Activated CD8-positive, alpha-beta memory T cell treated with anti-CD3 and anti-CD28 coated beads, Interleukin-2, amount 10 ng/mL, durations not matched to agents 7 days and 5 days (primary cell): ENCODE results near the gene CERS3. TPM values are rescaled to one million over a fixed set of nuclear protein-coding genes. Genes with fewer than 3 reads are reported as not detected.

Source experiments
- ATAC-seq: fragments of 150-1000 bp; cut with Tn5 transposase; one replicate; pipeline ENCODE4 v1.10.0; 2021; ENCODE audit warnings: moderate library complexity
- CTCF ChIA-PET: fragments of 350-600 bp; sonication (Branson Sonifier 250); formaldehyde crosslinking; loops from one replicate; lab custom pipeline; 2021; ENCODE audit warnings: antibody characterized with exemption; lab: Charles Lee
- DNase-seq: peaks from one replicate; pipeline ENCODE4 v3.0.0-alpha.2; 2020
- H3K27ac Mint-ChIP-seq: one replicate; pipeline ENCODE4 v1.8.0; 2021; ENCODE audit warnings: mild to moderate bottlenecking, mixed read lengths
- H3K27me3 Mint-ChIP-seq: one replicate; pipeline ENCODE4 v1.8.0; 2021; ENCODE audit warnings: mixed read lengths
- H3K36me3 Mint-ChIP-seq: one replicate; pipeline ENCODE4 v1.8.0; 2021; ENCODE audit warnings: mild to moderate bottlenecking, mixed read lengths
- H3K4me1 Mint-ChIP-seq: one replicate; pipeline ENCODE4 v1.8.0; 2021; ENCODE audit warnings: mixed read lengths
- H3K4me3 Mint-ChIP-seq: one replicate; pipeline ENCODE4 v1.8.0; 2021; ENCODE audit warnings: mild to moderate bottlenecking, moderate library complexity, mixed read lengths
- H3K9me3 Mint-ChIP-seq: one replicate; pipeline ENCODE4 v1.8.0; 2022; ENCODE audit warnings: low read depth, mixed read lengths
- total RNA-seq, 2 experiments: library from RNA; stranded (reverse); gene quantifications; one replicate each; pipeline ENCODE4 v1.2.3, GENCODE V29; 2021

Gene CERS3
- total RNA-seq, 2 experiments from 2014 or later = not detected

DNA sequence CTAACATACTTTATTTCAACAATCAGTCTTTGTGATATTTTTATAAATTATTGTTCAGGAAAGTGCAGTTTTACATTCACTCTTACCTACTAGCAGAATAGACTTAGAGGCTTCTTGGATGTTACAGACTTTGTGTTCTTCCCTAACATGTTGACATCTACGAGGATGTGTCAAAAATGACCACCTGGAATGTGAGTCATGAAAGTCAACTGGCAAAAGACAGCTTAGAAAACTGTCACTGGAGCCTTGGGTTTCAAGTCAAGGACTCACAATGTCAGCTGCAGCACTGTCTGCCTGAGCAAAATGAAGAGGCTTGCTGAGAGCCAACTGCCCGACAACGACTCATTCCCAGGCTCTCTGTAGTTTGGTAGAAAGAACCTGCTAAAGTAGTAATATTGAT, 91.5 kb downstream of the CERS3 start:
- no peak for ATAC-seq
- Mint-ChIP-seq H3K4me1 (no peaks in the 10 kb centered on the region), H3K27me3 (no peaks in the 10 kb centered on the region), H3K27ac (no peak overlapping the region), H3K36me3 (no peaks in the 10 kb centered on the region), H3K9me3 (no peaks in the 10 kb centered on the region), H3K4me3 (no peak overlapping the region)
- no peak for DNase-seq
- CTCF ChIA-PET = no interaction called here

DNA sequence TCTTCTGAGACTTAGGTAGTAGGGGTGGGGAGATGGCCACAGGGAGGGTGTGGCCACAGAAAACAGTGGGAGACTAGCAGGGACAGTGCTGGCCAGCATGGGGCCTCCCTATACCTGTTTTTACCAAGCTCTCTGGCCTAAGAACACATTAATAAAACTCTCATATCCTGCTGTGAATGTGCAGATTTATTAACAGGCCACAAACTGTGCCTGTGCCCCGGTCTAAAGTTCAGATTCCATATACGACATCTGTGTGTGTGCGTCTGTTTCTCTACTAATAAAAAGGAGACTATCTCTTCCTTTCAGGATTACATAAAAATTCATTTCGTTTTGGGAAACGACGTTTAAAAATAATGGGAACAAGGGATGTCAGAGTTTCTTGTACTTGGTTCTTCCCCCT, 94.2 kb downstream of the CERS3 start:
- DNase-seq (no peak), ATAC-seq (no peak)
- Mint-ChIP-seq H3K27me3 (no peaks in the 10 kb centered on the region), H3K4me3 (no peak overlapping the region), H3K9me3 (no peaks in the 10 kb centered on the region), H3K36me3 (no peaks in the 10 kb centered on the region), H3K27ac (no peak overlapping the region), H3K4me1 (no peaks in the 10 kb centered on the region)
- CTCF ChIA-PET = interaction anchor here (1.2 kb wide), 1 partner anchor 85 kb away, joined by 3 read pairs; no protein-coding TSS in a partner anchor

DNA sequence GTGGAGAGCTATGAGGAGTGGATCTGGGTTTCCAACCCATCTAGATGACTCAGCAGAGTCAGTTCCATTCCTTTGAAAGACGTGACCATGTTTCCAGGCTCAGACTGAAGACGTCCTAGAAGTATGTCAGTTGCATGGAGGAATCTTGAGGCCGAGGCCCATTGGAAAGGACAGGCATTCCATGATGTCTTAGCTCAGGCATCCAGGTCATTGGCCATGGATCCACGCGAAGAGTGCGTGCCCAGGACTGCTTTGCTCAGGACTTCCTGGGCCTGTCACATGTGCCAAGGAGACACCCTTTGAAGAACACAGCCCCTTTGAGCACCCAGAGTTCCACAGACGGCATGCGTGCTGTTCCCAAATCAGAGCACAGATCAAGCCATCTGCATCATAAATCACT, 94.7 kb downstream of the CERS3 start:
- Mint-ChIP-seq H3K4me3 (no peak overlapping the region), H3K36me3 (no peaks in the 10 kb centered on the region), H3K27me3 (no peaks in the 10 kb centered on the region), H3K27ac (no peak overlapping the region), H3K4me1 (no peaks in the 10 kb centered on the region), H3K9me3 (no peaks in the 10 kb centered on the region)
- CTCF ChIA-PET = interaction anchor here (1.1 kb wide), 1 partner anchor 84 kb away, joined by 5 read pairs; no protein-coding TSS in a partner anchor
- no peak for ATAC-seq
- no peak for DNase-seq

DNA sequence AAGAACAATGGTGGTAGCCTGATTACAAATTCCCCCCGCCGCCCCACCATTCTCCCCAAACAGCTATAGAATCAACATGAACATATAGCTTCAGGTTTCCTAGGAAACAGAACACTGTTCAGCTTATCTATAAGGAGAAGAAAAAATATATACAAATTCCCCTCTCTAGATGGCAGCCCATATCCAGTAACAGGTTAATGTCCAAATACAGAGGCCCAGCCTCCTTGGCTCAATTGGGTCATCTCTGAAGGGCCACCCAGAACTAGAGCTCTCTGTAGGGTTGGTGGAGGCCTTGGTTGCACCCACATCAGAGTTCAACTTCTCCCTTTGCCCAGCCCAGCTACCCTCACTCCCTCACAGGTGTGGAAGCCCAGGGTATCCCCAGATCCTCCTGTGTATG, 95.4 kb downstream of the CERS3 start:
- CTCF ChIA-PET = interaction anchor here (0.9 to 1.2 kb wide), 3 partner anchors 76 to 438 kb away, joined by 3 to 5 read pairs (median 3); no protein-coding TSS in a partner anchor
- H3K4me1 Mint-ChIP-seq = no peaks in the 10 kb centered on the region
- ATAC-seq (no peak), DNase-seq (no peak)
- H3K27ac Mint-ChIP-seq = no peak overlapping the region
- H3K4me3 Mint-ChIP-seq = no peak overlapping the region
- H3K36me3 Mint-ChIP-seq = no peaks in the 10 kb centered on the region
- H3K27me3 Mint-ChIP-seq = no peaks in the 10 kb centered on the region
- no peaks in the 10 kb centered on the region for H3K9me3 Mint-ChIP-seq

DNA sequence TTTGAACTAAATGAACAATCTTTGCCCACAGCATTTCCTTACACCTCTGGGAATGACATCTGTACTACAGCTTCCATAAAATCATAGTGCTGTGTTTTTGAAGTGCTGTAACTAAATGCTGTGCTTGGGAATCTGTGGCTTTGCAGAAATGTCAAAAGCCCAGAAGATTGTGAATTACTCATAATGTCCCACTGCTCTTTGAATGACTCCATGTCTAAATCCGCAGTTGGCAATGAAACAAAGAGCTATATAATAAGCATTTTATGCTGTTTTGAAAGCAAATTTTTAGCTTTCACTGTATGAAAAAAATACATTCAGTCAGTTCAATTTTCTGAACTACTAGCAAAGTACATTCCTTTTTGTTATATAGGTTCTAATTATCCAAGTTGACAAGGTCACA, 98.3 kb downstream of the CERS3 start:
- Mint-ChIP-seq H3K4me3 (no peak overlapping the region), H3K27ac (no peak overlapping the region), H3K27me3 (no peaks in the 10 kb centered on the region), H3K4me1 (no peaks in the 10 kb centered on the region), H3K36me3 (no peaks in the 10 kb centered on the region), H3K9me3 (peaks cover 4% of the 10 kb centered on the region)
- DNase-seq = no peak
- CTCF ChIA-PET = no interaction called here
- no peak for ATAC-seq

DNA sequence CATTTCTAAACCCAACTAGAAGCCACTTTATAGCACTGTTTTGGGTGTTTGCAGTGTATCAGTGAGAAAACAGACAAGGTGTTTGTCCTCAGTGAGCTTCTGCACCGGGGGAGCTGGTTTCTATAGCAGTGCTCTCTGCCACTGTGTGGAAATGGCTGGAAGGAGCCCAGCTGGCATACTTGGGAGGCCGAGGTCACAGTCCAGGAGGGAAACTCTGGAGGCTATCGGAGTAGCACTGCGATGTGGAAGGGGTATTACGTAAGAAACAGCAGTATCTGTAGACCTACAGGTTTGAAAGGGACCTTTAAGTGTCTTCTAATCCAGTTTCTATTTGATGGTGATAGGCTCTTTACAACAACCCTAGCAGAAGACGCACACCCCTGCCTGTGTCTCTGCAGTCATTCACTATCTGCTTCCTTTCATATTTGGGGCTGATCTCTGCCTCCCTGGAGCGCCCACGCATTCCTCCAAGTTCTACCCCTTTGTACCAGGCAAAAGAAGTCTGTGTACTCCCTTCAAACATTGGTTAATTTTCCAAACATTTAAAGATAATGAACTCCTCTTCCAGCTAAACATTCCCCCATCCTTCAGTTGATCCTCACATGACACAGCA, 99.5 kb downstream of the CERS3 start:
- Mint-ChIP-seq H3K27ac (no peak overlapping the region), H3K9me3 (peaks cover 8% of the 10 kb centered on the region), H3K4me3 (no peak overlapping the region)

DNA sequence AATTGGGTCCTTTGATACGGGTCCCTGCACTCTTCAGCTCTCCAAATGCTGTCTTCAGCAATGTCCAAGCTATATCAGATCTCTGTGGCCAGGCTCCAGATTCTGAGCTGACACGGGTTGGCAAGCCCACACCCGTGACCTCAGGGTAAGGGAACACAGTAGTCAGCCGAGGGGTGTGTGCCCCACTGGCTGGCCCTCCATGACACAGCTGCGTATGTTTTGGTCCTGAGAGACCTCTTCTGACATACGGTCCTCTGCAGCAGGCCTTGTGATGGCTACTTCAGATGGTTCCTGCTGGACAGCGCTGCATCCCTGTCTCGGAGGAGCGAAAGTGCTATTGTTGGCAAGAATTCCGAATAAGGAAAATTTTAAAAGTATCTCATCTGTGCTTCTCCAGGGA, 101.8 kb downstream of the CERS3 start:
- Mint-ChIP-seq H3K9me3 (peaks cover 12% of the 10 kb centered on the region), H3K4me3 (no peak overlapping the region), H3K27ac (no peak overlapping the region), H3K4me1 (no peaks in the 10 kb centered on the region), H3K36me3 (no peaks in the 10 kb centered on the region), H3K27me3 (no peaks in the 10 kb centered on the region)
- DNase-seq (no peak), ATAC-seq (no peak)
- CTCF ChIA-PET = no interaction called here

More for the DNA sequence above, 99.5 kb downstream of the CERS3 start:
- no peaks in the 10 kb centered on the region for H3K36me3 Mint-ChIP-seq
- CTCF ChIA-PET = no interaction called here
- ATAC-seq (no peak), DNase-seq (no peak)
- no peaks in the 10 kb centered on the region for H3K27me3 Mint-ChIP-seq
- no peaks in the 10 kb centered on the region for H3K4me1 Mint-ChIP-seq

DNA sequence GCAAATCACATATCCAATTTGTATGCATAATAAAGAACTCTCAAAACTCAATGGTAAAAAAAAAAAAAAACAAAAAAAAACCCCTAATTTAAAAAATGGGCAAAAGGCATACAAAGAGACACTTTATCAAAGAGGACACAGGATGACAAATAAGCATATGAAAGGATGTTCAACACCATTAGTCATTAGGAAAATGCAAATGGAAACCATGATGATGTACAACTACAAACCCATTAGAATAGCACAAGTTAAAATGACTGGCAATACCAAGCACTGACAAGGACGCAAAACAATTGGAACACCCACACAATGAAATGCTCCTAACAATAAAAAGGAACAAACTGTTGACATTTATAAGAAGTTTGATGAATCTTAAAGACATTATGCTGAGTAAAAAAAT, 123.6 kb downstream of the CERS3 start:
- CTCF ChIA-PET = no interaction called here

DNA sequence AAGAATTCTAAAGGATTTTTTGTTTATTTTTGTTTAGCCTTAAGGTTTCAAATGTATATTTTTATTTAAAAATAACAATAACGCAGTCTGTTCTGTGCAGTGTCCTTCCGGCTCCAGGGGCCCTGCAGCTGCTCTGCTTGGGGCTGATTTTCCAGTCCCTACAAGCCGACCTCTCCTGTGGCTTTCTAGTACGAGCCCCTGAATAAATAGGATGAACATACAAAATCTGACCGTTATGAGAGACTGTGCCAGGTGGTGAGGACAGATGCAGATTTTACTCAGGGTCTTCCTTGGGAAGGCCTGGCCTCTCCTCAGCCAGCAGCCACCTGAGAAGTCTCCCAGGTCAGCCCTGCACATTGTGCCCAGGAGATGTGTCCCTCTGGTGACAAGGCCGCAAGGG, 127.8 kb downstream of the CERS3 start:
- Mint-ChIP-seq H3K4me3 (no peak overlapping the region), H3K27me3 (peaks cover 4% of the 10 kb centered on the region), H3K4me1 (peaks cover 4% of the 10 kb centered on the region), H3K9me3 (peaks cover 1% of the 10 kb centered on the region), H3K27ac (no peak overlapping the region), H3K36me3 (no peaks in the 10 kb centered on the region)
- no peak for ATAC-seq
- DNase-seq = no peak
- CTCF ChIA-PET = no interaction called here

More for the DNA sequence above, 123.6 kb downstream of the CERS3 start:
- no peak for ATAC-seq
- peaks cover 4% of the 10 kb centered on the region for H3K27me3 Mint-ChIP-seq
- H3K4me1 Mint-ChIP-seq = peaks cover 3% of the 10 kb centered on the region
- peaks cover 5% of the 10 kb centered on the region for H3K9me3 Mint-ChIP-seq
- no peaks in the 10 kb centered on the region for H3K36me3 Mint-ChIP-seq
- H3K4me3 Mint-ChIP-seq = no peak overlapping the region
- DNase-seq = no peak
- H3K27ac Mint-ChIP-seq = no peak overlapping the region

DNA sequence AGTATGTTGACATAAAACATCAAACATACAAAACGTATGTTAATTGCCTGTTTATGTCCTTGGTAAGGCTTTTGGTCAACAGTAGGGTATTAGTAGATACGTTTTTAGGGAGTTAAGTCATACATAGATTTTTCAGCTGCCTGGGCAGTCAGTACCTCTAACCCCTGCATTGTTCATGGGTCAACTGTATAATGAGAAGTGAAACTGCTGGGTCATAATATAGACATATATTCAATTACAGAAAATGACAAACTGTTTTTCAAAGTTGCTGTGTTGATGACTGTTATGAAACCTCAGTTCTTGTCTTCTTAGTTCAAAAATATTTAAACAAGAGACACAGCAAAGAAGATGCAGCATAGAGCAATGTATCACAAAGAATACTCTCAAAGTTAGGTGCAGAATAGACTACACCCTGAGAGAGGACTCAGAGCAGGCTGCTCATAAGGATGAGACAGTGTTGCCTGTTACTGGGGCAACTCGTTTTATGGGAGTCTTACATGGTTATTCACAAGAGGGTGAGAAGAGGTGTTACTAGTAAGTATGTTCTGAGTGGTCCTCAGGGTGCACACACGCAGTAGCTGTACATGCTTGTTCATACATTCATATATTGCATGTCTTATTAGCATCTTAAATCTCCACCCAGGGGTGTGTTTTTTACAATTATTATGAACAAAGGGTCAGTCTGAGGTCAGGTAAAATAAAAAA, 133.9 kb downstream of the CERS3 start:
- Mint-ChIP-seq H3K27ac (no peak overlapping the region), H3K36me3 (no peaks in the 10 kb centered on the region), H3K4me3 (no peak overlapping the region), H3K9me3 (no peaks in the 10 kb centered on the region), H3K27me3 (no peaks in the 10 kb centered on the region), H3K4me1 (no peaks in the 10 kb centered on the region)
- DNase-seq = no peak
- no peak for ATAC-seq
- CTCF ChIA-PET = no interaction called here

DNA sequence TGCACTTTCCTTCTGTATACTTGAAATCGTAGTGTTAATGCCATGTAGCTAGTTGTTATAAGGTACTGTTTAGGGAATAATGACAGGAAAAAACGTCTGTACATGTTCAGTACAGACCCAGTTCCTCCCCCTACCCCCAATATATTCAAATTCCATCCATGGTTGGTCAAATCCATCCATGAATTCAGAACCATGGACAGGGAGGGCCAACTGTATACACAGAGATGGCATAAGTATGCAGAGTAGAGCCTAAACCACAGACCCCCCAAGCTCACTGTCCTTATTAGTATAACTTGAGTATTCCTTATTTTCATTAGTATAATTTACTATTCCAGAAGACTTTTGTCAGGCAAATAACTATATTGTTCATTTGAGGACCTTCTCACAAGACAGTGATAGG, 135.7 kb downstream of the CERS3 start:
- peaks cover 3% of the 10 kb centered on the region for H3K27me3 Mint-ChIP-seq
- H3K27ac Mint-ChIP-seq = no peak overlapping the region
- ATAC-seq (no peak), DNase-seq (no peak)
- no peaks in the 10 kb centered on the region for H3K9me3 Mint-ChIP-seq
- H3K4me3 Mint-ChIP-seq = no peak overlapping the region
- CTCF ChIA-PET = no interaction called here
- no peaks in the 10 kb centered on the region for H3K4me1 Mint-ChIP-seq
- H3K36me3 Mint-ChIP-seq = no peaks in the 10 kb centered on the region

DNA sequence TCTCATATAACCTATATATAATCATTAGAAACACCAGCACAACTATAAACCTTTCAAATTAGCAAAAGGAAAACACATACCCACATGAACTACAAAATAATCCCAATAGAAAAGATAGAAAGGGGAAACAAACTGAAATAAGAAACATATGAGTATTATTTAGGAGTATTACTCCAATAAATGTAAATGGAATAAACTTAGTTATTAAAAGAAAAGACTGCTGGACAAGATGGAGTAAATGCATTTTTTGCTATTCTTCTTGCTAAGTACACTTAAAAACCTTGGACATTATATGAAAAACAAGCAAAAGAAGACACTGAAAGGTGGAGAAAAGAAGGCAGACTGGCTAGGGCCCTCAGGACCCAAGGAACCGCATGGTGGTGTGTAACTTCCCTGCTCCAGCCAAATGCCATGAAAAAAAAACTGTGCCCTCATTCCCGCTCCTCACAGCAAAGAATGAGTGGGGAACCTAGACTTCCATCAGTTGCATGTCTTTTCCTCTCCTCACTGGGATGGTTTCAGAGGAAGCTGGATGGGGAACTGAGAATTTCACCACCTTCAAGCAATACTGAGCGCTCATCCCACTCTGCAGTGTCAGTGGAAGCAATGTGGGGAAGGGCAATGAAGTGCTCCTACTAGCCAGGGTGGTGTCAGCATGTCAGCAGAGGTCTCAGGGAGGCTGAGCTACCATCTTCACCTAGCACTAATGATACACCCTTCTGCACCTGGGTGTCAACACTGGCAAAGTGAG, 143.3 kb downstream of the CERS3 start:
- H3K36me3 Mint-ChIP-seq = no peaks in the 10 kb centered on the region
- CTCF ChIA-PET = no interaction called here
- no peak for ATAC-seq
- H3K27me3 Mint-ChIP-seq = peaks cover 6% of the 10 kb centered on the region
- H3K9me3 Mint-ChIP-seq = peaks cover 6% of the 10 kb centered on the region
- H3K4me1 Mint-ChIP-seq = no peaks in the 10 kb centered on the region
- DNase-seq = no peak
- H3K4me3 Mint-ChIP-seq = no peak overlapping the region
- H3K27ac Mint-ChIP-seq = no peak overlapping the region

DNA sequence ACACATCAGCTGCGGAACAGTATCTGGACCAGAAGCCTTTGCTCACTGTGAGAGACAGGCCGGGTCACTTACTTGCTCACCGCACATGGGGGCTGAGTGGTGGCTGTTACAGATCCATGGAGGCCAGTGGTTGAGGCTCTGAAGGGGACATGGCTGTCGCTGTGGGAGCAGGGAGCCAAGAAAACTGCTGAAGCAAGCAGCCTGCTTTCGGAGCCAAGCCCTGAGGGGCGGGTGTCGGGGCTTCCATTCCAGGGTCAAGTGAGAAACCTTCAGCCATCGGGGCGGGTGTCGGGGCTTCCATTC, 144.7 kb downstream of the CERS3 start:
- H3K4me1 Mint-ChIP-seq = no peaks in the 10 kb centered on the region
- no peak for ATAC-seq
- no peak overlapping the region for H3K27ac Mint-ChIP-seq
- CTCF ChIA-PET = interaction anchor here (1.7 to 2.1 kb wide), 2 partner anchors 34 to 54 kb away, joined by 4 to 19 read pairs; no protein-coding TSS in a partner anchor
- H3K9me3 Mint-ChIP-seq = peaks cover 6% of the 10 kb centered on the region
- no peak for DNase-seq
- H3K4me3 Mint-ChIP-seq = no peak overlapping the region
- H3K36me3 Mint-ChIP-seq = no peaks in the 10 kb centered on the region
- peaks cover 6% of the 10 kb centered on the region for H3K27me3 Mint-ChIP-seq
